Activated CD8-positive, alpha-beta memory T cell treated with anti-CD3 and anti-CD28 coated beads, Interleukin-2, amount 50 U/mL, for 1 hour (primary cell): ENCODE results near the gene NEURL3.
"Not testable (repeated sequence)": the region's sequence is repeated elsewhere in the genome, so short reads cannot be mapped to it uniquely, and the experiment has no call there.

ENCODE experiments used
- DNase-seq: peaks from one replicate; pipeline ENCODE4 v3.0.0-alpha.2; 2020; ENCODE audit errors: extremely low read depth

NEURL3 gene

DNA sequence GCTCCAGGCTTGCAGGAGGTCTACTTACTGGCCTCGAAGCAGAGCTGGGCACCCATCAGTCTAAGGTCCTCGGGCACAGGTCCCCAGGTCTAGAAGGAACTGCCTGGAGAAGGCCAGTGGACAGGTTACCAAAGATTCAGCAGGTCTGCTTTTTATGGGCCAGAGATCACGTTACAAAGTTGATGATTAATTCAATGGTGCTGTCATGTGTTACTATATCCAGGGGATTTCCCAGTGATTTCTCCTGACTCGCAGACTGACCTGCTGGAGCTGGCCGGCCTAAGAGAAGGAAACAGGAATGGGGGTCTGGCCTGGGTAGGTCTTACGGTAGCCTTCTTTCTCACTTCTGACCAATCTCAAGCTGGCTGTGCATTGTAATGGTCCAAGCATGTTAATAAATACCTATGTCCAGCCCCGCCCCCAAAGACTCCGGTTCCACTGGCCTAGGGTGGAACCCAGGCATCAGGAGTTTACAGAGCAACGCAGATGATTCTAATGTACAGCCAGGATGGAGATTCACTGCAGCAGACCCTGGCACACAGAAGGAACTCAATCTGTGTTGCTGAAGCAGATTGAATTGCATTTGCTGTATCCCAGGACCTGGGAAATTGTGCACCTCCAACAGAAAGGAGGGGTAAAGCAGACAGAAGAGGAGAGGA lies at the start of gene NEURL3:
Gene NEURL3 (minus strand): TSS at position 127 of the 659 bp plus-strand sequence. CDS start 71 bp downstream, at position 56.
- DNase-seq, result no peak

- no peak for DNase-seq
Measured at GRCh38 chr2:96554293-96555145, 49.4 kb upstream of the NEURL3 start.

DNA sequence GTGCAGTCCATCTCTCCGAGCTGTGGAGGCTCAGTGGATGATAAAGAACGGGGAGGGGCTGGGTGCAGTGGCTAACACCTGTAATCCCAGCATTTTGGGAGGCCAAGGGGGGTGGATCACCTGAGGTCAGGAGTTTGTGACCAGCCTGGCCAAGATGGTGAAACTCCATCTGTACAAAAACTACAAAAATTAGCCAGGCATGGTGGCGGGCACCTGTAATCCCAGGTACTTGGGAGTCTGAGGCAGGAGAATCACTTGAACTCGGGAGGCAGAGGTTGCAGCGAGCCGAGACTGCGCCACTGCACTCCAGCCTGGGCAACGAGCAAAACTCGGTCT lies 48.8 kb upstream of the NEURL3 start:
- not testable (repeated sequence) for DNase-seq

GRCh38 chr2:96553176-96553956 lies 48.2 kb upstream of the NEURL3 start:
- no peak for DNase-seq

DNA sequence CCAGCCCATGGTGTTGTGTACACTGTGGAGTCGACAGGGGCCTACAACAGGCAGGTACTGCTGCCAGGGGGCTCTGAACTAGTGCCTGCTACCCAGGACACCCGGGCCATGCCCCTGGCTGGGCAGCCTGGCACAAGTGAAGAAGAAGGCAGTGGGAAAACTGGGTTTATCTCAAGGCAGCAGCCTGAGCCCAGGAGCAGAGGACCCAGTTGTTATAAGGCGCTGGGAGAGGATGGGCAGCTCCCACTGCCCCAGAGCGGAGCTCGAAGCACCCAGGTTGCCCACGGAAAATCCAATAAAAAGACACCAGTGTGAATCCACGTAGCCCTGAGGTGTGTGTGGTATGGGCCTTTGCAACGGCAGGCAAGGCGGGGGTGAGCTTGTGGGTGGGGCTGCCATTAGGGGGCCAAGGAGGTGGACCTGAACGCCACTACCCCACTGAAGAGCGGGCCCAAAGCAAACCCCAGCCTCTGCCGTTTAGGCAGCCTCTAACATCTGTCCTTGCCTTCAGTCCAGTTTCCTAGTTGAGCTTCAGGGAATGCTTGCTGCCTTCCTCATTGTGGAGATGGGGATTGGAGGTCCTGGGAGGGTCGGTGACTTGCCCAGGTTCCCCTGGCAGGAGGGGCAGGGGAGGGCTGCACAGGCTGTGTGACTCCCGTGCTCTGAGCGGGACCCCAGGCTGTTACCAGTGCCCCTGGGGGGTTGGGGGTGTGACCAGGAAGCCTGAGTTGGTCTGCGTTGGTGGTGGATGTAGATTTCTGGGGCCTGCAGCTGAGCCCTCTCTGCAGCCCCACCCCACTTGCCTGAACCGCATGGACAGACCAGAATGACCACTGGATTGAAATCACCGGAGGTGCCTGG lies 47.4 kb upstream of the NEURL3 start:
- no peak for DNase-seq

DNA sequence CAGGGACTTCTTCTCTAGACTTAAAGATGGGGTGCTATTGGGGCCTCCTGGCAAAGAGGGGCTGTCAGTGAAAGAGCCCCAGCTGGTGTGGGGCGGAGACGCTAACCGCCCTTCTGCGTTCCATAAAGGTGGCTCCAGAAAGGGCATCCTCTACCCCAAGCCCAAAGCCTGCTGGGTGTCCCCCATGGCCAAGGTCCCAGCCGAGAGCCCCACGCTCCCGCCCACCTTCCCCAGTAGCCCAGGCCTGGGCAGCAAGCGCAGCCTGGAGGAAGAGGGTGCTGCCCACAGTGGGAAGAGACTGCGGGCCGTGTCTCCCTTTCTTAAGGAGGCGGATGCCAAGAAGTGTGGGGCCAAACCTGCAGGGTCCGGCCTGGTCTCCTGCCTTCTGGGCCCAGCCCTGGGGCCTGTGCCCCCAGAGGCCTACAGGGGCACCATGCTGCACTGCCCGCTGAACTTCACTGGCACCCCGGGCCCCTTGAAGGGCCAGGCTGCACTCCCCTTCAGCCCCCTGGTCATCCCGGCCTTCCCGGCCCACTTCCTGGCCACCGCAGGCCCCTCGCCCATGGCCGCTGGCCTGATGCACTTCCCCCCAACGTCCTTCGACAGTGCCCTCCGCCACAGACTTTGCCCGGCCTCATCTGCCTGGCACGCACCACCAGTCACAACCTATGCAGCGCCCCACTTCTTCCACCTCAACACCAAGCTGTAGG lies 46.6 kb upstream of the NEURL3 start:
- DNase-seq, result no peak

GRCh38 chr2:96550787-96551604 lies 45.8 kb upstream of the NEURL3 start:
- no peak for DNase-seq

DNA sequence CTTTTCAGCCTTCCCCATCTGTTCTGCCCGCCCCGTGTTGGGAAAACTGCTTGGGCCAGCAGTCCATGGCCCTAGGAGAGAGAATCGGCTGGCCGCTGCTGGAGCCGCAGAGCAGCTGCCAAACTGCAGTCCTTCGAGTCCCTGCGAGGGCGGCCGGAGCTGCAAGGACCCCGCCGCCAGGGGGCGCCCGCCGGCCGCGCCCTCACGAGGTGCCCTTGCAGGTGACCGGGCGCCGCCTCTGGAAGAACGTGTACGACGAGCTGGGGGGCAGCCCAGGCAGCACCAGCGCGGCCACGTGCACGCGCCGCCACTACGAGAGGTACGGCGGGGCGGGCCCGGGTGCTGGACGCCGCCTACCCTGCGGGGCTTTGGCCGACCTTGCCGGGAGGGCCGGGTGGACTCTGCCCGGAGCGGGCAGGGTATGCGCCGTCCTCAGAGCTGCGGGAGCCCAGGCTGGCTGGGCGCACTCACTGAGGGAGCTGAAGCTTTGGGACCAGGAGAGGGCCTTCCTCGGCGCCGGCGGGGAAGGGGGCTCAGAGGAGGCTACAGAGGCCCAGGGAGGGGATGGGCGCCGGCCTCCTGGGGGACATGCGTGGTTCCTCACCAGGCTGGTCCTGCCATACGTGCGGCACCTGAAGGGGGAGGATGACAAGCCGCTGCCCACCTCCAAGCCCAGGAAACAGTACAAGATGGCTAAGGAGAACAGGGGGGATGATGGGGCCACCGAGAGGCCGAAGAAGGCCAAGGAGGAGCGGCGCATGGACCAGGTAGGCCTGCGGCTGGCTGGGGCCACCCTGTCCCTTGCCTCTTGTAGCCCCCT lies 45.0 kb upstream of the NEURL3 start:
- no peak for DNase-seq

DNA sequence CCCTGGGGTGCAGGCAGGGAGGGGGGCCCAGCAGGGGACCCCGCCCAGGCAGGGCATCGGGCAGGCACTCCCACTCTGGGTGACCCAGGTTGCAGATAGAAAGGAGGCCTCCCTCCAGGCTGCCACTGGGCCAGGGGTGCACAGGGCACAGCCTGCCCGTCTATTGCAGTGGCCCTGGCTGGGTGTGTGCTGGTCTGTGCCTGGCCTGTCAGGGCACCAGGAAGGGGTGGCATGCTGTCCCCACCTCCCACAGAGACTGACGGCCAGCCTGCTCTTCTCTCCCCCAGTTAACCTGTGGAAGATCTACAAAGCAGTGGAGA lies 44.3 kb upstream of the NEURL3 start:
- no peak for DNase-seq

- no peak for DNase-seq
Measured at GRCh38 chr2:96548558-96549465, 43.7 kb upstream of the NEURL3 start.

DNA sequence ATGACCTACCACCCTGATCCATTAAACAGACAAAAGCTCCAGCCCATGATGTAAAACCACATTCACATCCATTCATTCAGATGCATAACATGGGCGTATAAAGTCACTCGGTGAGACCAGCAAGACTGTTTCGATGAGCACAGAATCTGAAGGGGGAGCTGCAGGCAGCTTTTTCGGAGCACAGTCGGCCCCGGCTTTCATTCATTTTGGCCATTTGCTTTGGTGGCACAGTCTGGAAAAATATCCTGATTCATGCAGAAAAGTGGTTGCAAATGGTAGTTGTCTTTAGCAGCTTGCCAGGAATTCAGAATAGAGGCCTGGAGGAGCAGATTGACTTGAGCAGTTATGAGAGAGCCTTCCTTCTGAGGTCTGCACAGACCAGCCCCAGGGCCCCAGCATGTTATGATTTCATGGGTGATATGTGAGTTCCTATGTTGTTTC lies 42.6 kb upstream of the NEURL3 start:
- DNase-seq, result no peak

GRCh38 chr2:96547203-96547641 lies 42.1 kb upstream of the NEURL3 start:
- no peak for DNase-seq

- no peak for DNase-seq
Measured at GRCh38 chr2:96546797-96547196, 41.6 kb upstream of the NEURL3 start.

DNA sequence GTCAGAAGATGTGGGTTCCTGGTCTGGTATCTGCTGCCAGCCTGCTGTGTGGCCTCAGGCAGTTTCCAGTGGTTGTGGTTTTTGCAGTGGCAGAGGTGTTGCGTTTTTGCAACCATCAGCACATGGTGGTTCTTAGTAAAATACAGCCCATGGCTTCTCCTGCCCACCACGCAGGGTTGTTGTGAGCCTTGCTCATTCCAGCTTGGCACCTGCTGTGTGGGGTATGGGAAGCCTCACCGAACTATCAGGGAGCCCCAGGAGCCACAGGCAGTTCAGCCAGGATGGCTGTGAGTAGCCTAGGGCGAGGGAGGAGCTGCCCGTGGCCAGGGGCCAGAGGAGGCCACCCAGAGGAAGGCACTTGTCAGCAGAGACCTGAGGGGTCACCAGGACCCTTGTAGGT lies 41.2 kb upstream of the NEURL3 start:
- DNase-seq, result no peak

- DNase-seq, result no peak
Measured at GRCh38 chr2:96542357-96542977, 37.3 kb upstream of the NEURL3 start.

- DNase-seq, result no peak
Measured at GRCh38 chr2:96541398-96542152, 36.4 kb upstream of the NEURL3 start.

DNA sequence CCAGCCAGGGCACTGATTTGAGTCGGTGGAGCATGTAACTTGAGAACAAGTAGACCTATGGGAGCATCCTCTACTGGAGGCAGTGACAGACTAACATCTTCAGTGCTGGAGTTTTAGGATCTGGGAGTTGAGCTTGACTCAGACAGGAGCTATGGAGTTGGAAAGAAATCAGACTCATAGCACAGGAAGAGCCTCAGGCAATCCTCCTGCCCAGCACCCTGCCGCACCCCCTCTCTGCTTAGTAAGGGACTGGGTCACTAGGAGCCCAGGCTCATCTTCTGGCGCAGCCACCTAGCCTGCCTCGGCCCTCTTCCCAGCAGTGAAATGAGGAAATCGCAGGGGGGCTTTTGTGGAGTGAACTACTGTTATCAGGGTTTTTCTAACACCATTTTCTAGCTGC lies 35.0 kb upstream of the NEURL3 start:
- no peak for DNase-seq
